Prostate gland (tissue), 2 donors: ENCODE measurements around the gene MORC1.

Experiments used
- POLR2A ChIP-seq: fragments of 450-650 bp; IDR thresholded peaks from one replicate; pipeline ENCODE4 v1.6.1; 2016; ENCODE audit warnings: antibody characterized with exemption, mild to moderate bottlenecking
- TF ChIP-seq, protein P1 (sequence below), 4 experiments: fragments of 200-600 bp in 2 of 4; fragments of 450-650 bp in 2 of 4; sonication (generic) in 2 of 4; IDR thresholded peaks; 1 replicate in 3 of 4; 2 replicates in 1 of 4; pipeline ENCODE4 v1.5.1; 2016 to 2019; ENCODE audit warnings: antibody characterized with exemption in 4 of 4, mild to moderate bottlenecking in 2 of 4, moderate library complexity in 2 of 4

- TF ChIP-seq, protein P1, sequence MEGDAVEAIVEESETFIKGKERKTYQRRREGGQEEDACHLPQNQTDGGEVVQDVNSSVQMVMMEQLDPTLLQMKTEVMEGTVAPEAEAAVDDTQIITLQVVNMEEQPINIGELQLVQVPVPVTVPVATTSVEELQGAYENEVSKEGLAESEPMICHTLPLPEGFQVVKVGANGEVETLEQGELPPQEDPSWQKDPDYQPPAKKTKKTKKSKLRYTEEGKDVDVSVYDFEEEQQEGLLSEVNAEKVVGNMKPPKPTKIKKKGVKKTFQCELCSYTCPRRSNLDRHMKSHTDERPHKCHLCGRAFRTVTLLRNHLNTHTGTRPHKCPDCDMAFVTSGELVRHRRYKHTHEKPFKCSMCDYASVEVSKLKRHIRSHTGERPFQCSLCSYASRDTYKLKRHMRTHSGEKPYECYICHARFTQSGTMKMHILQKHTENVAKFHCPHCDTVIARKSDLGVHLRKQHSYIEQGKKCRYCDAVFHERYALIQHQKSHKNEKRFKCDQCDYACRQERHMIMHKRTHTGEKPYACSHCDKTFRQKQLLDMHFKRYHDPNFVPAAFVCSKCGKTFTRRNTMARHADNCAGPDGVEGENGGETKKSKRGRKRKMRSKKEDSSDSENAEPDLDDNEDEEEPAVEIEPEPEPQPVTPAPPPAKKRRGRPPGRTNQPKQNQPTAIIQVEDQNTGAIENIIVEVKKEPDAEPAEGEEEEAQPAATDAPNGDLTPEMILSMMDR (IDR thresholded peaks at IDR 0.05): no peak
- no peak for TF ChIP-seq POLR2A
Measured at GRCh38 chr3:109155828-109156227, 37.9 kb upstream of the MORC1 start.
